OCI-LY3 (cell line): ENCODE results near the gene KCNA10.
"Not testable (repeated sequence)": the region's sequence is repeated elsewhere in the genome, so short reads cannot be mapped to it uniquely, and the experiment has no call there.

Source experiments
- H2AFZ ChIP-seq: fragments of 200-600, 300-600 bp; shearing (Covaris generic); 2 replicates; pipeline ENCODE4 v1.6.0; 2014; ENCODE audit warnings: antibody characterized with exemption, low read depth, low read length
- H3K27ac ChIP-seq: fragments of 200-600, 300-600 bp; sonication (generic); 2 replicates; pipeline ENCODE4 v1.5.1; 2014; ENCODE audit warnings: mild to moderate bottlenecking, low read length, moderate library complexity, mixed read lengths
- H3K27me3 ChIP-seq: fragments of 200-600, 300-600 bp; sonication (generic); 2 replicates; pipeline ENCODE4 v1.6.1; 2014; ENCODE audit warnings: low read depth, low read length, mixed read lengths
- H3K36me3 ChIP-seq: fragments of 200-600, 300-600 bp; sonication (generic); replicated peaks from 2 replicates; pipeline ENCODE3; 2014; ENCODE audit warnings: low read depth, low read length, mixed read lengths
- H3K4me1 ChIP-seq: fragments of 300-600, 200-600 bp; sonication (generic); 2 replicates; pipeline ENCODE4 v1.6.1; 2014; ENCODE audit warnings: low read length, mixed read lengths
- H3K4me2 ChIP-seq: fragments of 200-600, 300-600 bp; sonication (generic); 2 replicates; pipeline ENCODE4 v1.6.1; 2014; ENCODE audit warnings: low read length, mixed read lengths
- H3K4me3 ChIP-seq: fragments of 300-600, 200-600 bp; sonication (generic); 2 replicates; pipeline ENCODE4 v1.5.1; 2014; ENCODE audit warnings: antibody characterized with exemption, mild to moderate bottlenecking, low read length, moderate library complexity
- H3K79me2 ChIP-seq: fragments of 300-600, 200-600 bp; shearing (Covaris generic); 2 replicates; pipeline ENCODE4 v1.6.1; 2014; ENCODE audit warnings: mild to moderate bottlenecking, low read length, mixed read lengths
- H3K9ac ChIP-seq: fragments of 300-600, 200-600 bp; shearing (Covaris generic); 2 replicates; pipeline ENCODE4 v1.6.0; 2014; ENCODE audit warnings: mild to moderate bottlenecking, low read length, moderate library complexity
- H3K9me3 ChIP-seq: fragments of 200-600, 300-600 bp; shearing (Covaris generic); 2 replicates; pipeline ENCODE4 v1.6.1; 2014; ENCODE audit warnings: low read length, mixed read lengths; ENCODE audit not compliant: insufficient read depth
- H4K20me1 ChIP-seq: fragments of 200-600, 300-600 bp; sonication (generic); 2 replicates; pipeline ENCODE4 v1.6.1; 2016; ENCODE audit warnings: low read length, mixed read lengths; ENCODE audit not compliant: insufficient read depth
- EZH2phosphoT487 ChIP-seq: fragments of 200-600 bp; shearing (Covaris generic); IDR thresholded peaks from 2 replicates; pipeline ENCODE4 v1.6.1; 2018; ENCODE audit warnings: antibody characterized with exemption, mixed run types, low read depth
- TF ChIP-seq, protein P1 (sequence below): fragments of 200-600, 300-600 bp; sonication (generic); IDR thresholded peaks from 2 replicates; pipeline ENCODE4 v1.5.1; 2014; ENCODE audit warnings: antibody characterized with exemption, low read length, low read depth

Gene KCNA10

DNA sequence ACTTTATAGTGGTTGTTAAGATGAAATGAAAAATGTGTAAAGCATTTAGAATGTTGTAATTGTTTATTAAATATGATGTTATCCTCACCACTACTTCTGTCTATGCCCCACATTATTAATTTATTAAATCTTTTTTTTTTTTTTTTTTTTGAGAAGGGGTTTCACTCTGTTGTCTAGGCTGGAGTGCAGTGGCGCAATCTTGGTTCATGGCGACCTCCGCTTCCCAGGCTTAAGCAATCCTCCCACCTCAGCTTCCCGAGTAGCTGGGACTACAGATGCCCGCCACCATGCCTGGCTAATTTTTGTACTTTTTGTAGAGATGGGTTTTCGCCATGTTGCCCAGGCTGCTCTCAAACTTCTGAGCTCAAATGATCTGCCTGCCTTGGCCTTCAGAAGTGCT, 7.5 kb downstream of the KCNA10 start:
- Histone ChIP-seq H3K79me2 (no peaks in the 10 kb centered on the region), H3K4me3 (no peak overlapping the region), H3K27ac (no peak overlapping the region), H3K27me3 (no peaks in the 10 kb centered on the region), H3K4me1 (no peaks in the 10 kb centered on the region), H3K36me3 (no peaks in the 10 kb centered on the region), H3K9me3 (no peaks in the 10 kb centered on the region), H3K9ac (no peak overlapping the region), H3K4me2 (no peak overlapping the region), H2AFZ (no peak overlapping the region), H4K20me1 (no peaks in the 10 kb centered on the region)
- no peak for TF ChIP-seq EZH2phosphoT487
- TF ChIP-seq, protein P1, sequence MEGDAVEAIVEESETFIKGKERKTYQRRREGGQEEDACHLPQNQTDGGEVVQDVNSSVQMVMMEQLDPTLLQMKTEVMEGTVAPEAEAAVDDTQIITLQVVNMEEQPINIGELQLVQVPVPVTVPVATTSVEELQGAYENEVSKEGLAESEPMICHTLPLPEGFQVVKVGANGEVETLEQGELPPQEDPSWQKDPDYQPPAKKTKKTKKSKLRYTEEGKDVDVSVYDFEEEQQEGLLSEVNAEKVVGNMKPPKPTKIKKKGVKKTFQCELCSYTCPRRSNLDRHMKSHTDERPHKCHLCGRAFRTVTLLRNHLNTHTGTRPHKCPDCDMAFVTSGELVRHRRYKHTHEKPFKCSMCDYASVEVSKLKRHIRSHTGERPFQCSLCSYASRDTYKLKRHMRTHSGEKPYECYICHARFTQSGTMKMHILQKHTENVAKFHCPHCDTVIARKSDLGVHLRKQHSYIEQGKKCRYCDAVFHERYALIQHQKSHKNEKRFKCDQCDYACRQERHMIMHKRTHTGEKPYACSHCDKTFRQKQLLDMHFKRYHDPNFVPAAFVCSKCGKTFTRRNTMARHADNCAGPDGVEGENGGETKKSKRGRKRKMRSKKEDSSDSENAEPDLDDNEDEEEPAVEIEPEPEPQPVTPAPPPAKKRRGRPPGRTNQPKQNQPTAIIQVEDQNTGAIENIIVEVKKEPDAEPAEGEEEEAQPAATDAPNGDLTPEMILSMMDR, result no peak

DNA sequence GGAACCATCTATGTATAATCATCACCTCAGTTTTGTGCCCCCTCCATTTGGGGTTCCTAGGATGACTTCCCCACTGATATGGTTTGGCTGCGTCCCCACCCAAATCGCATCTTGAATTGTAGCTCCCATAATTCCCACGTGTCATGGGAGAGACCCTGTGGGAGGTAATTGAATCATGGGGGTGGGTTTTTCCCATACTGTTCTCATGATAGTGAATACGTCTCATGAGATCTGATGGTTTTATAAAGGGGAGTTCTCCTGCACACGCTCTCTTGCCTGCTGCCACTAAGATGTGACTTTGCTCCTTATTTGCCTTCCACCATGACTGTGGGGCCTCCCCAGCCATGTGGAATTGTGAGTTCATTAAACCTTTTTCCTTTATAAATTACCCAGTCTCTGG, 8.1 kb downstream of the KCNA10 start:
- not testable (repeated sequence) for H3K27ac ChIP-seq, H3K4me2 ChIP-seq, H2AFZ ChIP-seq, H3K36me3 ChIP-seq, H3K27me3 ChIP-seq, H3K9me3 ChIP-seq, H3K4me1 ChIP-seq, H3K9ac ChIP-seq, H4K20me1 ChIP-seq, H3K79me2 ChIP-seq, H3K4me3 ChIP-seq

DNA sequence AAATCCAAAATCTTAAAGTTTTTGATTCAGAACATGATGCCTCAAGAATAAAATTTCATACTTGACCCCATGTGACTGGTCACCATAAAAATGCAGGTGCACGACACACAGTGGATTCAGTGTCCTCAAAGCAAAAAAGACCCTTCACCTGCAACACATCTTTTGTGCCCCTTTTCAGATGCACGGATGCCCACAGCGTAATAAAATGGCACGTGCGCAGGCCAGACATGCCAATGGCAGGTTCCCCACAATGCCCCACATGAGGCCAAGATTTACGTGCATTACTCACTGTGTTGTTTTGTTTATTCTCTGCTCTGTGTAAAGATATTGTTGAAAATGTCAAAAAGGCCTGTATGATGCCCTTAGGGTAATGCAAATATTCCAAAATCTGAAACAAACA, 9.3 kb downstream of the KCNA10 start:
- H3K79me2 ChIP-seq, result no peaks in the 10 kb centered on the region
- TF ChIP-seq, protein P1, result no peak
- TF ChIP-seq EZH2phosphoT487, result no peak
- no peaks in the 10 kb centered on the region for H3K4me1 ChIP-seq
- H4K20me1 ChIP-seq, result no peaks in the 10 kb centered on the region
- H3K27me3 ChIP-seq, result no peaks in the 10 kb centered on the region
- H3K36me3 ChIP-seq, result no peaks in the 10 kb centered on the region
- no peaks in the 10 kb centered on the region for H3K9me3 ChIP-seq
- H3K4me2 ChIP-seq, result no peak overlapping the region
- H2AFZ ChIP-seq, result no peak overlapping the region
- no peak overlapping the region for H3K27ac ChIP-seq
- no peak overlapping the region for H3K9ac ChIP-seq
- H3K4me3 ChIP-seq, result no peak overlapping the region

DNA sequence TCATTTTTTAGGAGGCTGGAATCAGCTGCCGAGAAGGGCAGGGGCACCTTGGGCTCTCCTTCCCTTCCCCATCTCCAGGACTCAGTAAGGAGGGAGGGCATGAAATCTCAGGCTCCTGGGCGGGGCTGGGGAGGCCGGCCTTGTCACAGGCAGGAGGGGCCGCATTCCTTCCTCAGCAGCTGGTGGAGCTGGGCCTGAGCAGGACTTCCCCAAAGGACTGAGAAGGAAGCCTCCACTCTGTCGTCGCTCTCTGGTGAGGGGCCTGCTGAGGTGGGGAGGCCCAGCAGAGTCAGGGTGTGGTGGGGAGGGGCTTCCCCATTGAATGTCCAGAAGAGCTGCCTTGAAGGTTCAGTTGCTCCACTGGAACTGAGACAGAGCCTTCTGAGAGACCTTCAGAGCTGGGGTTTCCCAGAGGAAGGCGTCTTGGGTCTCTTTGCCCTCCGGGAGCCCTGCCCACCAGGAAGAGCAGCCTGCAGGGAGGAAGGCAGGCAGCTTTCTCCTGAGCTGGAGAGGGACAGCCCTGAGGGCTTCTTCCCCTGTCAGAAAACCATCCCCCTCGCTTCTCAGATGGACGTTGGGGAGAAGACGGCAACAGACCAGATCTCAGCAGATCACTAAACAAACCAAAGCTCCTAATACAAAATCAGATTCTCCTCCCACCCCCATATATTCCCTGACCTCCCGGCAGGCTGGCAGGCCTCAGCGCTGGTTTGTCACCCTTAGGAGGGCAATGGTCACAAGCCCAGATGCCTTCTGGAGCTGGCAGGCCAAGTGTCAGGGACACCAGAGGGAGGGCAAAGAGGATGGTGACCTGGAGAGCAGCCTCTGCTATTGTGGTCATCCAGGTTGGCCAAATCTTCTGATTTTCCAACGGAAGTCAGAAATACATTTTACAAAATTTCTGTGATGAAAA, 10.7 kb downstream of the KCNA10 start:
- Histone ChIP-seq H2AFZ (no peak overlapping the region), H3K4me2 (no peak overlapping the region), H3K79me2 (no peaks in the 10 kb centered on the region), H4K20me1 (no peaks in the 10 kb centered on the region), H3K4me3 (no peak overlapping the region), H3K9me3 (no peaks in the 10 kb centered on the region), H3K36me3 (no peaks in the 10 kb centered on the region), H3K27me3 (no peaks in the 10 kb centered on the region), H3K27ac (no peak overlapping the region), H3K4me1 (no peaks in the 10 kb centered on the region), H3K9ac (no peak overlapping the region)
- no peak for TF ChIP-seq EZH2phosphoT487
- TF ChIP-seq, protein P1, result no peak
